ENCODE measurements around the gene HPN. TPM values are rescaled to one million over a fixed set of nuclear protein-coding genes. Genes with fewer than 3 reads are reported as not detected.

The HPN gene
- total and polyA plus RNA-seq, 2 of the 13 experiments (the other 11 are each of a cell fraction or from before 2014, with no cell fraction given), result 46.7 to 261 TPM

DNA sequence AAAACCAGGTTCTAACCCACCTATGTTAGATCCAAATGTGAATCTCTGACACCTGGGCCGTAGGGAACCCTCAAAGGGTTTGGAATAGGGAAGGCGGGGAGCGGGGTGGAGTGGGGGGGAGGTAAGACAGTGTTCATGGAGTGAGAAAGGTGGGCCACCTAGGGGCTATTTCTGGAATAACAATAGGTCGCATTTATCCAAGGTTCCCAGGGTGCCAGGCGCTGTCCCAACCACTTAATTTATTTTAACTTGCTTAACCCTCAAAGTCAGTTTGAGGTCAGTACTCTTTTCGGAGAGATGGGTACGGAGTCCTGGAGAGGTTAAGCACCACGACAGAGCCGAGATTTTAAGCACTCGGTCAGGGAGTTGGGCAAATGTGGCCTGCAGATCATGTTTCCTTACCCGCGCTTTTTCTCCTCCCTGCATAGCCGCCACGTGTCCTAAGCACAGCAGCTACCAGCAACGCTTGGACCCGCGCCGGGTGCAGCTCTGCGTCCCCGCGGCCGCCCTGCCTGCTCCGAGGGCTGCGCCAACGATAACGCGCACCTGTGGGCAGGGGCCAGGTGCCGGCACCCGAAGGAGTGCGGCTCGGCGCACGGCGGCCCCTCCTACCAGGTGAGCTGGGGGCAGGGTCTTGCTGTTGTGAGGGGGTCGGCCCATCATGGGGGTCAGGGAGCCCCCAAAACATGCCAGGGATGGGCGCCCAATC, 49.1 kb downstream of the HPN start:
- Histone ChIP-seq H3K79me2 (ENCODE audit: insufficient read depth, low read length) (no peaks in the 10 kb centered on the region), H3K4me2 (ENCODE audit: low read depth, low read length) (peak overlapping the region; percentile 50), H4K20me1 (ENCODE audit: insufficient read depth, low read length) (no peaks in the 10 kb centered on the region), H3K4me1 (ENCODE audit: insufficient read depth, low read length) (peaks cover 24% of the 10 kb centered on the region), H3K36me3 (replicated peaks in 1 of 2; ENCODE audit: control insufficient read depth in 1 of 2, insufficient read depth in 2 of 2, low read length in 2 of 2) (no peaks in the 10 kb centered on the region), H3K27me3 (ENCODE audit: control insufficient read depth in 1 of 2, insufficient read depth in 2 of 2, low read length in 2 of 2) (peaks cover 0 to 14% of the 10 kb centered on the region in 2 experiments; a peak in 3 of 5 replicates), H3K27ac (ENCODE audit: extremely low read length, insufficient read depth, low read length) (no peak overlapping the region), H2AFZ (ENCODE audit: low read length) (no peak overlapping the region), H3K9me3 (ENCODE audit: low read length) (no peaks in the 10 kb centered on the region), H3K9ac (ENCODE audit: insufficient read depth, low read depth, low read length) (no peak overlapping the region), H3K4me3 (replicated peaks in 1 of 3; ENCODE audit: insufficient read depth in 1 of 3, low read depth in 2 of 3, low read length in 3 of 3) (no peak overlapping the region)
- no TSS peak for BruUV-seq (replicated peaks)
- peak; percentile 88 for ATAC-seq
- FAIRE-seq, result peak; percentile 86
- in situ Hi-C loops (cut with HindIII; ENCODE audit: extremely low pct_ligation_motif_present, low pct_unique_long_range_greater_than_20kb), result no loop called here
- 21% methylated on average over 14 of the region's 36 CpGs for WGBS (ENCODE audit: low lambda C conversion rate)
- intact Hi-C loops (cut with micrococcal nuclease; ENCODE audit: unreplicated experiment), result loop anchor here (2.0 kb wide), 1 partner anchor 24 kb away; no protein-coding TSS in a partner anchor
- DNase-seq (ENCODE audit: low spot score), result peak; percentile 54
- CTCF ChIA-PET (ENCODE audit: low intra/inter-chr PET ratio, low total read pairs), result interaction anchor here (1.0 to 2.0 kb wide), 2 partner anchors 24 to 117 kb away, joined by 3 to 7 read pairs; no protein-coding TSS in a partner anchor
- POLR2A ChIA-PET, result no interaction called here
- TF ChIP-seq SMC3 (IDR thresholded peaks at IDR 0.05; ENCODE audit: low read length), result peak; percentile 51
- no peak for TF ChIP-seq SRSF1 (optimal IDR thresholded peaks at IDR 0.05; ENCODE audit: low read depth, low read length)
- TF ChIP-seq, protein P1, sequence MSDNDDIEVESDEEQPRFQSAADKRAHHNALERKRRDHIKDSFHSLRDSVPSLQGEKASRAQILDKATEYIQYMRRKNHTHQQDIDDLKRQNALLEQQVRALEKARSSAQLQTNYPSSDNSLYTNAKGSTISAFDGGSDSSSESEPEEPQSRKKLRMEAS (IDR thresholded peaks at IDR 0.05), result 0 out of 2 replicates have a peak, but pooled peaks have one; percentile 23
- 0 out of 2 replicates have a peak, but pooled peaks have one; percentile 32 for TF ChIP-seq SALL1 (CRISPR knock-in tag; IDR thresholded peaks at IDR 0.05)
- TF ChIP-seq, protein P2, sequence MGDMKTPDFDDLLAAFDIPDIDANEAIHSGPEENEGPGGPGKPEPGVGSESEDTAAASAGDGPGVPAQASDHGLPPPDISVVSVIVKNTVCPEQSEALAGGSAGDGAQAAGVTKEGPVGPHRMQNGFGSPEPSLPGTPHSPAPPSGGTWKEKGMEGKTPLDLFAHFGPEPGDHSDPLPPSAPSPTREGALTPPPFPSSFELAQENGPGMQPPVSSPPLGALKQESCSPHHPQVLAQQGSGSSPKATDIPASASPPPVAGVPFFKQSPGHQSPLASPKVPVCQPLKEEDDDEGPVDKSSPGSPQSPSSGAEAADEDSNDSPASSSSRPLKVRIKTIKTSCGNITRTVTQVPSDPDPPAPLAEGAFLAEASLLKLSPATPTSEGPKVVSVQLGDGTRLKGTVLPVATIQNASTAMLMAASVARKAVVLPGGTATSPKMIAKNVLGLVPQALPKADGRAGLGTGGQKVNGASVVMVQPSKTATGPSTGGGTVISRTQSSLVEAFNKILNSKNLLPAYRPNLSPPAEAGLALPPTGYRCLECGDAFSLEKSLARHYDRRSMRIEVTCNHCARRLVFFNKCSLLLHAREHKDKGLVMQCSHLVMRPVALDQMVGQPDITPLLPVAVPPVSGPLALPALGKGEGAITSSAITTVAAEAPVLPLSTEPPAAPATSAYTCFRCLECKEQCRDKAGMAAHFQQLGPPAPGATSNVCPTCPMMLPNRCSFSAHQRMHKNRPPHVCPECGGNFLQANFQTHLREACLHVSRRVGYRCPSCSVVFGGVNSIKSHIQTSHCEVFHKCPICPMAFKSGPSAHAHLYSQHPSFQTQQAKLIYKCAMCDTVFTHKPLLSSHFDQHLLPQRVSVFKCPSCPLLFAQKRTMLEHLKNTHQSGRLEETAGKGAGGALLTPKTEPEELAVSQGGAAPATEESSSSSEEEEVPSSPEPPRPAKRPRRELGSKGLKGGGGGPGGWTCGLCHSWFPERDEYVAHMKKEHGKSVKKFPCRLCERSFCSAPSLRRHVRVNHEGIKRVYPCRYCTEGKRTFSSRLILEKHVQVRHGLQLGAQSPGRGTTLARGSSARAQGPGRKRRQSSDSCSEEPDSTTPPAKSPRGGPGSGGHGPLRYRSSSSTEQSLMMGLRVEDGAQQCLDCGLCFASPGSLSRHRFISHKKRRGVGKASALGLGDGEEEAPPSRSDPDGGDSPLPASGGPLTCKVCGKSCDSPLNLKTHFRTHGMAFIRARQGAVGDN (CRISPR knock-in tag; IDR thresholded peaks at IDR 0.05), result peak; percentile 56
- TF ChIP-seq ZNF768 (CRISPR knock-in tag; IDR thresholded peaks at IDR 0.05), result peak; percentile 14; the same call in 1 of the 2 replicates
- TF ChIP-seq, protein P3, sequence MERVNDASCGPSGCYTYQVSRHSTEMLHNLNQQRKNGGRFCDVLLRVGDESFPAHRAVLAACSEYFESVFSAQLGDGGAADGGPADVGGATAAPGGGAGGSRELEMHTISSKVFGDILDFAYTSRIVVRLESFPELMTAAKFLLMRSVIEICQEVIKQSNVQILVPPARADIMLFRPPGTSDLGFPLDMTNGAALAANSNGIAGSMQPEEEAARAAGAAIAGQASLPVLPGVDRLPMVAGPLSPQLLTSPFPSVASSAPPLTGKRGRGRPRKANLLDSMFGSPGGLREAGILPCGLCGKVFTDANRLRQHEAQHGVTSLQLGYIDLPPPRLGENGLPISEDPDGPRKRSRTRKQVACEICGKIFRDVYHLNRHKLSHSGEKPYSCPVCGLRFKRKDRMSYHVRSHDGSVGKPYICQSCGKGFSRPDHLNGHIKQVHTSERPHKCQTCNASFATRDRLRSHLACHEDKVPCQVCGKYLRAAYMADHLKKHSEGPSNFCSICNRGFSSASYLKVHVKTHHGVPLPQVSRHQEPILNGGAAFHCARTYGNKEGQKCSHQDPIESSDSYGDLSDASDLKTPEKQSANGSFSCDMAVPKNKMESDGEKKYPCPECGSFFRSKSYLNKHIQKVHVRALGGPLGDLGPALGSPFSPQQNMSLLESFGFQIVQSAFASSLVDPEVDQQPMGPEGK (CRISPR knock-in tag; IDR thresholded peaks at IDR 0.05), result peak; percentile 33; the same call in 1 of the 2 replicates
- TF ChIP-seq, protein P4, sequence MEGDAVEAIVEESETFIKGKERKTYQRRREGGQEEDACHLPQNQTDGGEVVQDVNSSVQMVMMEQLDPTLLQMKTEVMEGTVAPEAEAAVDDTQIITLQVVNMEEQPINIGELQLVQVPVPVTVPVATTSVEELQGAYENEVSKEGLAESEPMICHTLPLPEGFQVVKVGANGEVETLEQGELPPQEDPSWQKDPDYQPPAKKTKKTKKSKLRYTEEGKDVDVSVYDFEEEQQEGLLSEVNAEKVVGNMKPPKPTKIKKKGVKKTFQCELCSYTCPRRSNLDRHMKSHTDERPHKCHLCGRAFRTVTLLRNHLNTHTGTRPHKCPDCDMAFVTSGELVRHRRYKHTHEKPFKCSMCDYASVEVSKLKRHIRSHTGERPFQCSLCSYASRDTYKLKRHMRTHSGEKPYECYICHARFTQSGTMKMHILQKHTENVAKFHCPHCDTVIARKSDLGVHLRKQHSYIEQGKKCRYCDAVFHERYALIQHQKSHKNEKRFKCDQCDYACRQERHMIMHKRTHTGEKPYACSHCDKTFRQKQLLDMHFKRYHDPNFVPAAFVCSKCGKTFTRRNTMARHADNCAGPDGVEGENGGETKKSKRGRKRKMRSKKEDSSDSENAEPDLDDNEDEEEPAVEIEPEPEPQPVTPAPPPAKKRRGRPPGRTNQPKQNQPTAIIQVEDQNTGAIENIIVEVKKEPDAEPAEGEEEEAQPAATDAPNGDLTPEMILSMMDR (CRISPR knock-in tag; IDR thresholded peaks at IDR 0.05), result peak; percentile 68
- TF ChIP-seq, protein P5, sequence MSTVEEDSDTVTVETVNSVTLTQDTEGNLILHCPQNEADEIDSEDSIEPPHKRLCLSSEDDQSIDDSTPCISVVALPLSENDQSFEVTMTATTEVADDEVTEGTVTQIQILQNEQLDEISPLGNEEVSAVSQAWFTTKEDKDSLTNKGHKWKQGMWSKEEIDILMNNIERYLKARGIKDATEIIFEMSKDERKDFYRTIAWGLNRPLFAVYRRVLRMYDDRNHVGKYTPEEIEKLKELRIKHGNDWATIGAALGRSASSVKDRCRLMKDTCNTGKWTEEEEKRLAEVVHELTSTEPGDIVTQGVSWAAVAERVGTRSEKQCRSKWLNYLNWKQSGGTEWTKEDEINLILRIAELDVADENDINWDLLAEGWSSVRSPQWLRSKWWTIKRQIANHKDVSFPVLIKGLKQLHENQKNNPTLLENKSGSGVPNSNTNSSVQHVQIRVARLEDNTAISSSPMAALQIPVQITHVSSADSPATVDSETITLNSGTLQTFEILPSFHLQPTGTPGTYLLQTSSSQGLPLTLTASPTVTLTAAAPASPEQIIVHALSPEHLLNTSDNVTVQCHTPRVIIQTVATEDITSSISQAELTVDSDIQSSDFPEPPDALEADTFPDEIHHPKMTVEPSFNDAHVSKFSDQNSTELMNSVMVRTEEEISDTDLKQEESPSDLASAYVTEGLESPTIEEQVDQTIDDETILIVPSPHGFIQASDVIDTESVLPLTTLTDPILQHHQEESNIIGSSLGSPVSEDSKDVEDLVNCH (CRISPR knock-in tag; IDR thresholded peaks at IDR 0.05), result no peak
- TF ChIP-seq, protein P6, sequence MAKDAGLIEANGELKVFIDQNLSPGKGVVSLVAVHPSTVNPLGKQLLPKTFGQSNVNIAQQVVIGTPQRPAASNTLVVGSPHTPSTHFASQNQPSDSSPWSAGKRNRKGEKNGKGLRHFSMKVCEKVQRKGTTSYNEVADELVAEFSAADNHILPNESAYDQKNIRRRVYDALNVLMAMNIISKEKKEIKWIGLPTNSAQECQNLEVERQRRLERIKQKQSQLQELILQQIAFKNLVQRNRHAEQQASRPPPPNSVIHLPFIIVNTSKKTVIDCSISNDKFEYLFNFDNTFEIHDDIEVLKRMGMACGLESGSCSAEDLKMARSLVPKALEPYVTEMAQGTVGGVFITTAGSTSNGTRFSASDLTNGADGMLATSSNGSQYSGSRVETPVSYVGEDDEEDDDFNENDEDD (CRISPR knock-in tag; IDR thresholded peaks at IDR 0.05; ENCODE audit: borderline replicate concordance), result 0 out of 2 replicates have a peak, but pooled peaks have one; percentile 15
